ENCODE data around the gene UBAC2. TPM values are rescaled to one million over a fixed set of nuclear protein-coding genes. Genes with fewer than 3 reads are reported as not detected.

UBAC2 gene
- total RNA-seq, 2 donors from 2014 or later: 74.2 to 75.3 TPM

- H3K27ac Mint-ChIP-seq: no peak overlapping the region
- H3K9me3 ChIP-seq (ENCODE audit: control insufficient read depth, low read length, poor library complexity, severe bottlenecking): no peaks in the 10 kb centered on the region
- DNase-seq (no peak), ATAC-seq (no peak)
- H3K4me1 Mint-ChIP-seq: peaks cover 29% of the 10 kb centered on the region
- H3K36me3 Mint-ChIP-seq (ENCODE audit: low read depth): no peaks in the 10 kb centered on the region
- no peaks in the 10 kb centered on the region for H3K27me3 Mint-ChIP-seq
- H3K4me3 Mint-ChIP-seq: no peak overlapping the region
These were observed 130.3 kb downstream of the UBAC2 start for GRCh38 chr13:99330942-99331341.

- no peak for ATAC-seq
- H3K4me1 Mint-ChIP-seq: peaks cover 31% of the 10 kb centered on the region
- H3K27me3 Mint-ChIP-seq: no peaks in the 10 kb centered on the region
- no peak overlapping the region for H3K4me3 Mint-ChIP-seq
- no peaks in the 10 kb centered on the region for H3K36me3 Mint-ChIP-seq (ENCODE audit: low read depth)
- no peaks in the 10 kb centered on the region for H3K9me3 ChIP-seq (ENCODE audit: control insufficient read depth, low read length, poor library complexity, severe bottlenecking)
- DNase-seq: no peak
- peak overlapping the region; percentile 2 for H3K27ac Mint-ChIP-seq
These were observed 131.2 kb downstream of the UBAC2 start for GRCh38 chr13:99331881-99332293.

GRCh38 chr13:99332456-99332855 is 131.8 kb downstream of the UBAC2 start:
- ATAC-seq: no peak
- H3K4me1 Mint-ChIP-seq: peaks cover 32% of the 10 kb centered on the region
- H3K4me3 Mint-ChIP-seq: no peak overlapping the region
- H3K36me3 Mint-ChIP-seq (ENCODE audit: low read depth): peaks cover under 1% of the 10 kb centered on the region
- H3K9me3 ChIP-seq (ENCODE audit: control insufficient read depth, low read length, poor library complexity, severe bottlenecking): no peaks in the 10 kb centered on the region
- no peaks in the 10 kb centered on the region for H3K27me3 Mint-ChIP-seq
- no peak for DNase-seq
- no peak overlapping the region for H3K27ac Mint-ChIP-seq

- Mint-ChIP-seq H3K4me1 (peaks cover 45% of the 10 kb centered on the region), H3K27me3 (no peaks in the 10 kb centered on the region), H3K4me3 (no peak overlapping the region), H3K36me3 (ENCODE audit: low read depth) (peaks cover 8% of the 10 kb centered on the region), H3K27ac (no peak overlapping the region)
- no peaks in the 10 kb centered on the region for H3K9me3 ChIP-seq (ENCODE audit: control insufficient read depth, low read length, poor library complexity, severe bottlenecking)
- ATAC-seq (no peak), DNase-seq (no peak)
These were observed 133.6 kb downstream of the UBAC2 start for GRCh38 chr13:99334221-99334620.

- no peak overlapping the region for H3K4me3 Mint-ChIP-seq
- ATAC-seq (no peak), DNase-seq (no peak)
- peaks cover 8% of the 10 kb centered on the region for H3K36me3 Mint-ChIP-seq (ENCODE audit: low read depth)
- peaks cover 47% of the 10 kb centered on the region for H3K4me1 Mint-ChIP-seq
- peak overlapping the region; percentile 99 for H3K27ac Mint-ChIP-seq
- H3K27me3 Mint-ChIP-seq: no peaks in the 10 kb centered on the region
- no peaks in the 10 kb centered on the region for H3K9me3 ChIP-seq (ENCODE audit: control insufficient read depth, low read length, poor library complexity, severe bottlenecking)
These were observed 134.4 kb downstream of the UBAC2 start for GRCh38 chr13:99335087-99335486.

- Mint-ChIP-seq H3K27me3 (no peaks in the 10 kb centered on the region), H3K36me3 (ENCODE audit: low read depth) (peaks cover 8% of the 10 kb centered on the region), H3K4me3 (peak overlapping the region; percentile 28), H3K4me1 (peaks cover 52% of the 10 kb centered on the region), H3K27ac (peak overlapping the region; percentile 99)
- ATAC-seq (no peak), DNase-seq (no peak)
- H3K9me3 ChIP-seq (ENCODE audit: control insufficient read depth, low read length, poor library complexity, severe bottlenecking): no peaks in the 10 kb centered on the region
These were observed 134.9 kb downstream of the UBAC2 start for GRCh38 chr13:99335603-99336002.

GRCh38 chr13:99339230-99339721 is 138.6 kb downstream of the UBAC2 start:
- DNase-seq: no peak
- H3K9me3 ChIP-seq (ENCODE audit: control insufficient read depth, low read length, poor library complexity, severe bottlenecking): no peaks in the 10 kb centered on the region
- ATAC-seq: no peak
- H3K27ac Mint-ChIP-seq: peak overlapping the region; percentile 99
- H3K4me1 Mint-ChIP-seq: peaks cover 63% of the 10 kb centered on the region
- H3K36me3 Mint-ChIP-seq (ENCODE audit: low read depth): peaks cover 15% of the 10 kb centered on the region
- no peaks in the 10 kb centered on the region for H3K27me3 Mint-ChIP-seq
- peak overlapping the region; percentile 63 for H3K4me3 Mint-ChIP-seq

GRCh38 chr13:99339736-99340397 is 139.2 kb downstream of the UBAC2 start:
- DNase-seq: peak in 2 of 3 donors; percentile 41 to 43
- H3K4me1 Mint-ChIP-seq: peaks cover 67% of the 10 kb centered on the region
- peak; percentile 83 for ATAC-seq

GRCh38 chr13:99340638-99341037 is 140.0 kb downstream of the UBAC2 start:
- Mint-ChIP-seq H3K36me3 (ENCODE audit: low read depth) (peaks cover 20% of the 10 kb centered on the region), H3K4me3 (peak overlapping the region; percentile 63), H3K27ac (peak overlapping the region; percentile 99), H3K4me1 (peaks cover 65% of the 10 kb centered on the region), H3K27me3 (no peaks in the 10 kb centered on the region)
- no peaks in the 10 kb centered on the region for H3K9me3 ChIP-seq (ENCODE audit: control insufficient read depth, low read length, poor library complexity, severe bottlenecking)
- ATAC-seq (no peak), DNase-seq (no peak)

More at GRCh38 chr13:99339736-99340397, 139.2 kb downstream of the UBAC2 start:
- no peaks in the 10 kb centered on the region for H3K9me3 ChIP-seq (ENCODE audit: control insufficient read depth, low read length, poor library complexity, severe bottlenecking)
- Mint-ChIP-seq H3K4me3 (peak overlapping the region; percentile 63), H3K27ac (peak overlapping the region; percentile 99), H3K36me3 (ENCODE audit: low read depth) (peaks cover 18% of the 10 kb centered on the region), H3K27me3 (no peaks in the 10 kb centered on the region)

GRCh38 chr13:99341969-99342722 is 141.5 kb downstream of the UBAC2 start:
- no peaks in the 10 kb centered on the region for H3K9me3 ChIP-seq (ENCODE audit: control insufficient read depth, low read length, poor library complexity, severe bottlenecking)
- Mint-ChIP-seq H3K4me3 (no peak overlapping the region), H3K36me3 (ENCODE audit: low read depth) (peaks cover 26% of the 10 kb centered on the region), H3K27ac (peak overlapping the region; percentile 99), H3K27me3 (no peaks in the 10 kb centered on the region), H3K4me1 (peaks cover 70% of the 10 kb centered on the region)
- no peak for DNase-seq
- ATAC-seq: no peak

- ATAC-seq: no peak
- no peaks in the 10 kb centered on the region for H3K27me3 Mint-ChIP-seq
- peaks cover 28% of the 10 kb centered on the region for H3K36me3 Mint-ChIP-seq (ENCODE audit: low read depth)
- H3K27ac Mint-ChIP-seq: peak overlapping the region; percentile 9
- H3K9me3 ChIP-seq (ENCODE audit: control insufficient read depth, low read length, poor library complexity, severe bottlenecking): no peaks in the 10 kb centered on the region
- no peak overlapping the region for H3K4me3 Mint-ChIP-seq
- peaks cover 71% of the 10 kb centered on the region for H3K4me1 Mint-ChIP-seq
- DNase-seq: no peak
These were observed 142.2 kb downstream of the UBAC2 start for GRCh38 chr13:99342723-99343315.

GRCh38 chr13:99344610-99345208 is 144.1 kb downstream of the UBAC2 start:
- H3K36me3 Mint-ChIP-seq (ENCODE audit: low read depth): peaks cover 29% of the 10 kb centered on the region
- no peak for DNase-seq
- no peak overlapping the region for H3K4me3 Mint-ChIP-seq
- no peaks in the 10 kb centered on the region for H3K9me3 ChIP-seq (ENCODE audit: control insufficient read depth, low read length, poor library complexity, severe bottlenecking)
- no peak for ATAC-seq
- peaks cover 76% of the 10 kb centered on the region for H3K4me1 Mint-ChIP-seq
- H3K27me3 Mint-ChIP-seq: no peaks in the 10 kb centered on the region
- peak overlapping the region; percentile 100 for H3K27ac Mint-ChIP-seq

- Mint-ChIP-seq H3K36me3 (ENCODE audit: low read depth) (peaks cover 29% of the 10 kb centered on the region), H3K4me3 (no peak overlapping the region), H3K27ac (peak overlapping the region; percentile 100), H3K27me3 (no peaks in the 10 kb centered on the region), H3K4me1 (peaks cover 72% of the 10 kb centered on the region)
- H3K9me3 ChIP-seq (ENCODE audit: control insufficient read depth, low read length, poor library complexity, severe bottlenecking): no peaks in the 10 kb centered on the region
- DNase-seq (no peak), ATAC-seq (no peak)
These were observed 144.7 kb downstream of the UBAC2 start for GRCh38 chr13:99345345-99345744.
